GM12873 (cell line): Measurements from ENCODE around the gene G3BP1.

Experiments used
- CTCF ChIP-seq: IDR thresholded peaks from 2 replicates; pipeline ENCODE4 v1.5.1; 2012; ENCODE audit warnings: low read depth, mild to moderate bottlenecking, moderate library complexity, low read length, control low read depth; ENCODE audit not compliant: insufficient read depth; ENCODE audit errors: missing control alignments

G3BP1 gene

GRCh38 chr5:151742870-151743294 lies 28.9 kb upstream of the G3BP1 start:
- TF ChIP-seq CTCF: peak; percentile 64

- no peak for TF ChIP-seq CTCF
Observed at GRCh38 chr5:151743530-151743929, 28.2 kb upstream of the G3BP1 start.

GRCh38 chr5:151745071-151745705 lies 26.6 kb upstream of the G3BP1 start:
- TF ChIP-seq CTCF: no peak

GRCh38 chr5:151750121-151750520 lies 21.6 kb upstream of the G3BP1 start:
- TF ChIP-seq CTCF: no peak

- no peak for TF ChIP-seq CTCF
Observed at GRCh38 chr5:151751091-151751490, 20.7 kb upstream of the G3BP1 start.

- TF ChIP-seq CTCF: no peak
Observed at GRCh38 chr5:151751593-151751992, 20.2 kb upstream of the G3BP1 start.

GRCh38 chr5:151755383-151755782 lies 16.4 kb upstream of the G3BP1 start:
- no peak for TF ChIP-seq CTCF
